Stomach (tissue), 9 donors: ENCODE data around the gene SLC13A3. TPM values are rescaled to one million over a fixed set of nuclear protein-coding genes. Genes with fewer than 3 reads are reported as not detected.

Experiments
- DNase-seq, 2 donors: peaks; one replicate each; pipeline versions ENCODE4 v3.0.0 to v3.0.0-alpha.2; 2013 to 2019
- H3K27ac ChIP-seq, 5 donors: fragments of 200-600 bp in 4 of 5; sonication (generic) in 4 of 5; one replicate each; pipeline ENCODE4 v1.5.1; 2013 to 2019; ENCODE audit warnings: mild to moderate bottlenecking in 1 of 5, moderate library complexity in 1 of 5
- H3K27me3 ChIP-seq, 3 donors: fragments of 200-600 bp; sonication (generic); one replicate each; pipeline ENCODE4 v1.5.1; 2017 to 2019; ENCODE audit warnings: mixed run types in 1 of 3
- H3K36me3 ChIP-seq, 4 donors: fragments of 200-600 bp; sonication (generic); 1 replicate in 3 of 4; 2 replicates in 1 of 4; pipeline ENCODE4 v1.5.1; 2016 to 2019
- H3K4me1 ChIP-seq, 4 donors: fragments of 200-600 bp; sonication (generic); one replicate each; pipeline ENCODE4 v1.5.1; 2016 to 2019
- H3K4me3 ChIP-seq, 4 donors: fragments of 200-600 bp; sonication (generic) in 3 of 4; one replicate each; pipeline ENCODE4 v1.5.1; 2016 to 2019; ENCODE audit warnings: mild to moderate bottlenecking in 1 of 4
- H3K9me3 ChIP-seq, 4 donors: fragments of 200-600 bp; sonication (generic); one replicate each; pipeline ENCODE4 v1.5.1; 2016 to 2019
- CTCF ChIP-seq, 7 experiments: fragments of 450-650 bp in 4 of 7; fragments of 200-600 bp in 3 of 7; sonication (generic) in 3 of 7; IDR thresholded peaks; one replicate each; pipeline ENCODE4 v1.5.1; 2016 to 2019; ENCODE audit warnings: antibody characterized with exemption in 7 of 7, control low read depth in 2 of 7, mild to moderate bottlenecking in 1 of 7
- EP300 ChIP-seq: sonication (generic); formaldehyde crosslinking; IDR thresholded peaks from one replicate; pipeline ENCODE4 v1.6.1; 2017; ENCODE audit warnings: antibody characterized with exemption
- POLR2A ChIP-seq, 4 donors: fragments of 450-650 bp; IDR thresholded peaks; one replicate each; pipeline ENCODE4 v1.6.1; 2016; ENCODE audit warnings: antibody characterized with exemption in 4 of 4, control low read depth in 2 of 4, mild to moderate bottlenecking in 1 of 4, moderate library complexity in 1 of 4
- POLR2AphosphoS5 ChIP-seq, 3 donors: sonication (generic); formaldehyde crosslinking; IDR thresholded peaks; one replicate each; pipeline ENCODE4 v1.6.1; 2016; ENCODE audit warnings: antibody characterized with exemption in 3 of 3
- WGBS, 5 donors: extraction: QIAGEN DNeasy Blood & Tissue Kit in 3 of 5; methylation state at CpG; one replicate each; pipeline versions ENCODE4 v1.1.5 to v1.1.7; 2013 to 2018; 5-methylcytosine and 5-hydroxymethylcytosine counted together
- intact Hi-C: fragments of 100-400 bp; cut with DNase I; formaldehyde crosslinking; loops from one replicate; pipeline ENCODE4 v1.15.1; 2023; ENCODE audit warnings: low total_unique reads
- polyA plus RNA-seq, 3 donors: library from polyadenylated mRNA; stranded (reverse); fragments of 200-250 nt; gene quantifications; one replicate each; pipeline ENCODE4 v1.2.3, GENCODE V29; 2013
- total RNA-seq, 5 donors: library from RNA; depleted of rRNA; stranded (reverse); fragments of >200 nt; gene quantifications; one replicate each; pipeline versions ENCODE4 v1.1.0 to v1.2.3, GENCODE V29; 2014 to 2016
- donor health status: healthy with polysubstance abuse.
- donor health status: Bipolar disorder and iron deficiency.
- donor health status: healthy.

SLC13A3 gene
- total and polyA plus RNA-seq, 8 donors = 0.61 to 6.6 (median 1.4) TPM; not detected in 2

- no peak overlapping the region for H3K4me3 ChIP-seq
- H3K27ac ChIP-seq = no peak overlapping the region
- no peaks in the 10 kb centered on the region for H3K36me3 ChIP-seq
- TF ChIP-seq CTCF (IDR thresholded peaks at IDR 0.05) = no peak
- TF ChIP-seq EP300 = no peak
- TF ChIP-seq POLR2A (IDR thresholded peaks at IDR 0.05) = no peak
- TF ChIP-seq POLR2AphosphoS5 (IDR thresholded peaks at IDR 0.05) = no peak
- DNase-seq = no peak
- WGBS, 5 donors = 83 to 90% (median 85%) methylated on average over 9 of the region's 9 CpGs
- H3K9me3 ChIP-seq = peaks cover 0 to 2% (median under 1%) of the 10 kb centered on the region in 4 donors
- no peaks in the 10 kb centered on the region for H3K4me1 ChIP-seq
- H3K27me3 ChIP-seq = no peaks in the 10 kb centered on the region
- intact Hi-C loops = no loop called here
Measured at GRCh38 chr20:46605978-46606816, 45.1 kb downstream of the SLC13A3 start.

GRCh38 chr20:46605181-46605580 is 46.1 kb downstream of the SLC13A3 start:
- DNase-seq = no peak
- TF ChIP-seq CTCF (IDR thresholded peaks at IDR 0.05) = no peak
- no peak for TF ChIP-seq POLR2AphosphoS5 (IDR thresholded peaks at IDR 0.05)
- no peak for TF ChIP-seq POLR2A (IDR thresholded peaks at IDR 0.05)
- no peak for TF ChIP-seq EP300
- no peak overlapping the region for H3K27ac ChIP-seq
- no peaks in the 10 kb centered on the region for H3K4me1 ChIP-seq
- H3K27me3 ChIP-seq = no peaks in the 10 kb centered on the region
- no peaks in the 10 kb centered on the region for H3K36me3 ChIP-seq
- intact Hi-C loops = no loop called here
- no peak overlapping the region for H3K4me3 ChIP-seq
- no peaks in the 10 kb centered on the region for H3K9me3 ChIP-seq

- Histone ChIP-seq H3K36me3 (no peaks in the 10 kb centered on the region), H3K27me3 (no peaks in the 10 kb centered on the region), H3K27ac (no peak overlapping the region), H3K4me3 (no peak overlapping the region), H3K4me1 (no peaks in the 10 kb centered on the region), H3K9me3 (no peaks in the 10 kb centered on the region)
- TF ChIP-seq EP300 (no peak), CTCF (IDR thresholded peaks at IDR 0.05) (no peak), POLR2A (IDR thresholded peaks at IDR 0.05) (no peak), POLR2AphosphoS5 (IDR thresholded peaks at IDR 0.05) (no peak)
- intact Hi-C loops = no loop called here
- DNase-seq = no peak
- WGBS, 5 donors = 86 to 90% (median 89%) methylated on average over 10 to 13 of the region's 13 CpGs
Measured at GRCh38 chr20:46604551-46605133, 46.6 kb downstream of the SLC13A3 start.

- intact Hi-C loops = no loop called here
- Histone ChIP-seq H3K9me3 (no peaks in the 10 kb centered on the region), H3K4me1 (no peaks in the 10 kb centered on the region), H3K27ac (no peak overlapping the region), H3K27me3 (no peaks in the 10 kb centered on the region), H3K36me3 (no peaks in the 10 kb centered on the region), H3K4me3 (no peak overlapping the region)
- 88 to 96% (median 92%) methylated on average over 2 of the region's 2 CpGs for WGBS, 5 donors
- no peak for DNase-seq
- TF ChIP-seq CTCF (IDR thresholded peaks at IDR 0.05) = no peak
- TF ChIP-seq POLR2A (IDR thresholded peaks at IDR 0.05) = no peak
- TF ChIP-seq POLR2AphosphoS5 (IDR thresholded peaks at IDR 0.05) = no peak
- TF ChIP-seq EP300 = no peak
Measured at GRCh38 chr20:46602429-46602828, 48.8 kb downstream of the SLC13A3 start.
